Thoracic aorta (tissue), 2 donors: ENCODE data around the gene PKP4. TPM values are rescaled to one million over a fixed set of nuclear protein-coding genes. Genes with fewer than 3 reads are reported as not detected.

ENCODE experiments used
- ATAC-seq: fragments of 150-250 bp; one replicate; pipeline ENCODE4 v1.8.0; 2017; ENCODE audit warnings: low read depth; ENCODE audit not compliant: insufficient number of reproducible peaks, low FRiP score
- DNase-seq: peaks from one replicate; pipeline ENCODE4 v3.0.0-alpha.2; 2020; ENCODE audit warnings: low spot score
- H3K27ac ChIP-seq, 2 donors: fragments of 200-600 bp; sonication (generic); 1 replicate in 1 of 2; 2 replicates in 1 of 2; pipeline ENCODE4 v1.5.1; 2016; ENCODE audit warnings: mild to moderate bottlenecking in 2 of 2, moderate library complexity in 2 of 2
- H3K27me3 ChIP-seq: fragments of 200-600 bp; sonication (generic); replicated peaks from 2 replicates; pipeline ENCODE4 v1.6.0; 2016; ENCODE audit warnings: mild to moderate bottlenecking; ENCODE audit not compliant: insufficient read depth
- H3K36me3 ChIP-seq: fragments of 200-600 bp; sonication (generic); one replicate; pipeline ENCODE4 v1.5.1; 2016
- H3K4me1 ChIP-seq, 2 donors: fragments of 200-600 bp; sonication (generic); 1 replicate in 1 of 2; 2 replicates in 1 of 2; pipeline versions ENCODE4 v1.5.1 to v1.6.0; 2016; ENCODE audit warnings: low read depth in 2 of 2, mild to moderate bottlenecking in 1 of 2; ENCODE audit not compliant: control insufficient read depth in 1 of 2
- H3K4me3 ChIP-seq: fragments of 200-600 bp; sonication (generic); 2 replicates; pipeline ENCODE4 v1.5.1; 2016; ENCODE audit warnings: mild to moderate bottlenecking
- H3K9me3 ChIP-seq: fragments of 200-600 bp; sonication (generic); 2 replicates; pipeline ENCODE4 v1.5.1; 2016
- CTCF ChIP-seq: fragments of 200-600 bp; sonication (generic); IDR thresholded peaks from one replicate; pipeline ENCODE4 v1.5.1; 2019; ENCODE audit warnings: antibody characterized with exemption
- total RNA-seq, 2 donors: library from RNA; depleted of rRNA; stranded (reverse); fragments of >200 nt; gene quantifications; one replicate each; pipeline versions ENCODE4 v1.1.0 to v1.2.3, GENCODE V29; 2016

PKP4 gene
- total RNA-seq, 2 donors from 2014 or later: 28.0 to 49.1 TPM

- H3K36me3 ChIP-seq: no peaks in the 10 kb centered on the region
- H3K4me3 ChIP-seq: no peak overlapping the region
- no peak for TF ChIP-seq CTCF
- no peaks in the 10 kb centered on the region for H3K4me1 ChIP-seq
- no peaks in the 10 kb centered on the region for H3K27me3 ChIP-seq
- H3K9me3 ChIP-seq: no peaks in the 10 kb centered on the region
- DNase-seq (no peak), ATAC-seq (no peak)
- H3K27ac ChIP-seq: no peak overlapping the region
These were observed 120.4 kb downstream of the PKP4 start for GRCh38 chr2:158577141-158577540.

GRCh38 chr2:158578703-158579330 is 122.1 kb downstream of the PKP4 start:
- Histone ChIP-seq H3K27ac (no peak overlapping the region), H3K27me3 (no peaks in the 10 kb centered on the region), H3K4me3 (no peak overlapping the region), H3K4me1 (no peaks in the 10 kb centered on the region), H3K9me3 (no peaks in the 10 kb centered on the region), H3K36me3 (no peaks in the 10 kb centered on the region)
- TF ChIP-seq CTCF: no peak
- ATAC-seq (no peak), DNase-seq (no peak)

- Histone ChIP-seq H3K36me3 (no peaks in the 10 kb centered on the region), H3K9me3 (no peaks in the 10 kb centered on the region), H3K4me1 (no peaks in the 10 kb centered on the region), H3K4me3 (no peak overlapping the region), H3K27me3 (no peaks in the 10 kb centered on the region), H3K27ac (no peak overlapping the region)
- no peak for TF ChIP-seq CTCF
- ATAC-seq (no peak), DNase-seq (no peak)
These were observed 123.2 kb downstream of the PKP4 start for GRCh38 chr2:158579928-158580327.

GRCh38 chr2:158580760-158581159 is 124.0 kb downstream of the PKP4 start:
- no peaks in the 10 kb centered on the region for H3K9me3 ChIP-seq
- no peak for DNase-seq
- no peaks in the 10 kb centered on the region for H3K4me1 ChIP-seq
- no peak for ATAC-seq
- TF ChIP-seq CTCF: no peak
- no peak overlapping the region for H3K4me3 ChIP-seq
- H3K36me3 ChIP-seq: no peaks in the 10 kb centered on the region
- H3K27ac ChIP-seq: no peak overlapping the region
- no peaks in the 10 kb centered on the region for H3K27me3 ChIP-seq

GRCh38 chr2:158582670-158583069 is 125.9 kb downstream of the PKP4 start:
- ATAC-seq: no peak
- DNase-seq: no peak
- no peaks in the 10 kb centered on the region for H3K4me1 ChIP-seq
- H3K9me3 ChIP-seq: no peaks in the 10 kb centered on the region
- H3K4me3 ChIP-seq: no peak overlapping the region
- no peak overlapping the region for H3K27ac ChIP-seq
- TF ChIP-seq CTCF: no peak
- no peaks in the 10 kb centered on the region for H3K36me3 ChIP-seq
- no peaks in the 10 kb centered on the region for H3K27me3 ChIP-seq
